HCT116 (cell line): ENCODE data around the gene LRRFIP2. TPM values are rescaled to one million over a fixed set of nuclear protein-coding genes. Genes with fewer than 3 reads are reported as not detected.

Experiments used
- ATAC-seq: fragments of 200-7000 bp; cut with Tn5 transposase; 2 replicates; pipeline ENCODE4 v1.9.1; 2020; ENCODE audit warnings: mild to moderate bottlenecking, moderate library complexity
- BruUV-seq: library from RNA; stranded (reverse); fragments of 400-500 nt; replicated peaks from 2 replicates; lab custom pipeline; 2021; lab: Mats Ljungman, UMichigan
- CTCF ChIA-PET: fragments of 300-600 bp; sonication (Branson Sonifier 250); formaldehyde crosslinking; loops from one replicate; lab custom pipeline; 2021; ENCODE audit warnings: antibody characterized with exemption; lab: Charles Lee
- POLR2A ChIA-PET: fragments of 300-600, 350-600 bp; sonication (Branson Sonifier 250); formaldehyde crosslinking; loops from one replicate; lab custom pipeline; 2021; ENCODE audit warnings: antibody characterized with exemption; lab: Charles Lee
- RAD21 ChIA-PET, 2 experiments: fragments of 300-600 bp; sonication (Branson Sonifier 250); formaldehyde crosslinking; loops; one replicate each; lab custom pipeline; 2023; ENCODE audit warnings: low total read pairs in 2 of 2; ENCODE audit not compliant: uncharacterized antibody in 2 of 2, unreplicated experiment in 2 of 2, low non-redundant PET in 1 of 2; lab: Charles Lee
- DNase-seq: peaks from one replicate; pipeline ENCODE4 v3.0.0-alpha.2; 2010; ENCODE audit warnings: low read depth, low spot score
- H2AFZ ChIP-seq: fragments of 200-600 bp; shearing (Covaris generic), sonication (generic); 2 replicates; pipeline ENCODE4 v1.6.1; 2017; ENCODE audit warnings: low read depth, mixed run types, mixed read lengths, antibody characterized with exemption, low read length; ENCODE audit not compliant: poor library complexity, severe bottlenecking
- H3K27ac ChIP-seq: 2 replicates; pipeline ENCODE4 v1.5.1; 2012; ENCODE audit warnings: low read depth, low read length
- H3K27me3 ChIP-seq: fragments of 200-600 bp; sonication (generic); 2 replicates; pipeline ENCODE4 v1.6.1; 2016; ENCODE audit warnings: mixed run types, low read length, mixed read lengths; ENCODE audit not compliant: insufficient read depth
- H3K36me3 ChIP-seq, 2 experiments: fragments of 200-500 bp in 1 of 2; fragments of 200-600 bp in 1 of 2; sonication (Bioruptor generic) in 1 of 2; sonication (generic) in 1 of 2; 2 replicates each; pipeline versions ENCODE4 v1.5.1 to v1.6.1; 2014 to 2016; ENCODE audit warnings: low read length in 2 of 2, inconsistent platforms in 1 of 2, mixed read lengths in 1 of 2, mixed run types in 1 of 2; ENCODE audit not compliant: insufficient read depth in 2 of 2, control insufficient read depth in 1 of 2
- H3K4me1 ChIP-seq, 2 experiments: fragments of 200-600 bp in 1 of 2; sonication (generic) in 1 of 2; 2 replicates each; pipeline versions ENCODE4 v1.5.1 to v1.6.1; 2012 to 2017; ENCODE audit warnings: low read length in 2 of 2, inconsistent platforms in 1 of 2, mild to moderate bottlenecking in 1 of 2, mixed read lengths in 1 of 2, mixed run types in 1 of 2, moderate library complexity in 1 of 2; ENCODE audit not compliant: insufficient read depth in 2 of 2, control insufficient read depth in 1 of 2
- H3K4me2 ChIP-seq: fragments of 200-600 bp; sonication (generic); 2 replicates; pipeline ENCODE4 v1.6.1; 2017; ENCODE audit warnings: mixed run types, low read length, mixed read lengths
- H3K4me3 ChIP-seq, 2 experiments: fragments of 200-600 bp in 1 of 2; sonication (generic) in 1 of 2; replicated peaks in 1 of 2; 2 replicates each; pipeline ENCODE4 v1.5.1; 2011 to 2016; ENCODE audit warnings: low read length in 2 of 2, control low read depth in 1 of 2, low read depth in 1 of 2, mild to moderate bottlenecking in 1 of 2, mixed read lengths in 1 of 2, mixed run types in 1 of 2
- H3K79me2 ChIP-seq: fragments of 200-600 bp; sonication (generic); 2 replicates; pipeline ENCODE4 v1.6.1; 2017; ENCODE audit warnings: mild to moderate bottlenecking, mixed run types, low read length, moderate library complexity, mixed read lengths; ENCODE audit not compliant: insufficient read depth
- H3K9ac ChIP-seq: fragments of 200-600 bp; sonication (generic); 2 replicates; pipeline ENCODE4 v1.6.1; 2016; ENCODE audit warnings: low read length, mixed read lengths
- H3K9me2 ChIP-seq: fragments of 200-600 bp; sonication (generic), shearing (Covaris generic); 2 replicates; pipeline ENCODE4 v1.6.1; 2017; ENCODE audit warnings: mixed run types, mild to moderate bottlenecking, moderate library complexity; ENCODE audit not compliant: insufficient read depth
- H3K9me3 ChIP-seq, 2 experiments: fragments of 200-500 bp in 1 of 2; fragments of 200-600 bp in 1 of 2; sonication (Bioruptor generic) in 1 of 2; sonication (generic) in 1 of 2; 2 replicates each; pipeline ENCODE4 v1.6.1; 2014 to 2017; ENCODE audit warnings: low read length in 2 of 2, mixed read lengths in 2 of 2, inconsistent platforms in 1 of 2, low read depth in 1 of 2, mild to moderate bottlenecking in 1 of 2, mixed run types in 1 of 2, moderate library complexity in 1 of 2; ENCODE audit not compliant: control insufficient read depth in 1 of 2, insufficient read depth in 1 of 2
- H4K20me1 ChIP-seq: fragments of 200-600 bp; sonication (generic), shearing (Covaris generic); 2 replicates; pipeline ENCODE4 v1.6.1; 2017; ENCODE audit warnings: mixed run types, mild to moderate bottlenecking, moderate library complexity; ENCODE audit not compliant: insufficient read depth
- CBX3 ChIP-seq: IDR thresholded peaks from 2 replicates; pipeline ENCODE4 v1.6.1; 2012; ENCODE audit warnings: low read depth
- EGR1 ChIP-seq: IDR thresholded peaks from 2 replicates; pipeline ENCODE4 v1.6.1; 2012; ENCODE audit warnings: low read depth
- ELF1 ChIP-seq: IDR thresholded peaks from 2 replicates; pipeline ENCODE4 v1.6.1; 2012; ENCODE audit warnings: low read depth, borderline replicate concordance
- POLR2A ChIP-seq: IDR thresholded peaks from 2 replicates; pipeline ENCODE4 v1.7.0; 2011; ENCODE audit warnings: borderline replicate concordance; ENCODE audit not compliant: insufficient read depth, insufficient read length; ENCODE audit errors: extremely low read depth
- RAD21 ChIP-seq: IDR thresholded peaks from 2 replicates; pipeline ENCODE4 v1.6.1; 2012; ENCODE audit warnings: low read depth, mild to moderate bottlenecking
- REST ChIP-seq: IDR thresholded peaks from 2 replicates; pipeline ENCODE4 v1.6.1; 2012; ENCODE audit warnings: low read depth
- SIN3A ChIP-seq: IDR thresholded peaks from 2 replicates; pipeline ENCODE4 v1.6.1; 2012; ENCODE audit warnings: low read depth
- SP1 ChIP-seq: IDR thresholded peaks from 2 replicates; pipeline ENCODE4 v1.6.1; 2012; ENCODE audit warnings: low read depth
- TCF7L2 ChIP-seq: IDR thresholded peaks from 2 replicates; pipeline ENCODE4 v1.7.0; 2011; ENCODE audit warnings: borderline replicate concordance, inconsistent platforms; ENCODE audit not compliant: insufficient read depth, insufficient read length; ENCODE audit errors: extremely low read depth
- YY1 ChIP-seq: IDR thresholded peaks from 2 replicates; pipeline ENCODE4 v1.6.1; 2011; ENCODE audit warnings: low read length, low read depth, moderate library complexity, mild to moderate bottlenecking; ENCODE audit not compliant: insufficient replicate concordance; ENCODE audit errors: extremely low read depth
- ZBTB33 ChIP-seq: IDR thresholded peaks from 2 replicates; pipeline ENCODE4 v1.6.1; 2011; ENCODE audit warnings: mild to moderate bottlenecking, low read length, moderate library complexity; ENCODE audit not compliant: insufficient replicate concordance; ENCODE audit errors: extremely low read depth
- ZFX ChIP-seq: fragments of 450-650 bp; IDR thresholded peaks from 2 replicates; pipeline ENCODE4 v1.6.1; 2017
- intact Hi-C: fragments of 100-400 bp; cut with micrococcal nuclease; formaldehyde crosslinking; loops from 2 replicates; pipeline ENCODE4 v1.10.0; 2022
- total RNA-seq: library from RNA; stranded (reverse); gene quantifications from one replicate; pipeline ENCODE4 v1.2.1, GENCODE V29; 2021; ENCODE audit not compliant: unreplicated experiment
- TF ChIP-seq, protein P1 (sequence below): IDR thresholded peaks from 2 replicates; pipeline ENCODE4 v1.6.1; 2012
- TF ChIP-seq, protein P2 (sequence below), 3 experiments: fragments of 200-600 bp in 1 of 3; sonication (generic) in 1 of 3; IDR thresholded peaks in 2 of 3; conservative IDR thresholded peaks in 1 of 3; 2 replicates each; pipeline ENCODE4 v1.5.1; 2012 to 2017; ENCODE audit warnings: low read depth in 2 of 3, low read length in 2 of 3, antibody characterized with exemption in 1 of 3, borderline replicate concordance in 1 of 3, control low read depth in 1 of 3, mild to moderate bottlenecking in 1 of 3, mixed read lengths in 1 of 3, mixed run types in 1 of 3, moderate library complexity in 1 of 3; ENCODE audit not compliant: insufficient read depth in 1 of 3

LRRFIP2 gene
- total RNA-seq, 1 experiment from 2014 or later = 27.0 TPM

- Histone ChIP-seq H3K27ac (no peak overlapping the region), H3K79me2 (peaks cover 3% of the 10 kb centered on the region; the same call in 1 of the 2 replicates), H3K36me3 (peaks cover 18 to 46% of the 10 kb centered on the region in 2 experiments), H2AFZ (no peak overlapping the region), H3K4me3 (no peak overlapping the region), H3K9me3 (no peaks in the 10 kb centered on the region), H3K4me2 (no peak overlapping the region), H3K9me2 (no peaks in the 10 kb centered on the region), H4K20me1 (no peaks in the 10 kb centered on the region; the same call in 1 of the 2 replicates), H3K4me1 (no peaks in the 10 kb centered on the region), H3K27me3 (no peaks in the 10 kb centered on the region), H3K9ac (no peak overlapping the region)
- TF ChIP-seq ZFX (no peak), SP1 (no peak), ZBTB33 (no peak), SIN3A (no peak), CBX3 (no peak), POLR2A (no peak), ELF1 (no peak), TCF7L2 (no peak), YY1 (no peak), REST (no peak), EGR1 (no peak), RAD21 (no peak)
- TF ChIP-seq, protein P1, sequence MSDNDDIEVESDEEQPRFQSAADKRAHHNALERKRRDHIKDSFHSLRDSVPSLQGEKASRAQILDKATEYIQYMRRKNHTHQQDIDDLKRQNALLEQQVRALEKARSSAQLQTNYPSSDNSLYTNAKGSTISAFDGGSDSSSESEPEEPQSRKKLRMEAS = no peak
- TF ChIP-seq, protein P2, sequence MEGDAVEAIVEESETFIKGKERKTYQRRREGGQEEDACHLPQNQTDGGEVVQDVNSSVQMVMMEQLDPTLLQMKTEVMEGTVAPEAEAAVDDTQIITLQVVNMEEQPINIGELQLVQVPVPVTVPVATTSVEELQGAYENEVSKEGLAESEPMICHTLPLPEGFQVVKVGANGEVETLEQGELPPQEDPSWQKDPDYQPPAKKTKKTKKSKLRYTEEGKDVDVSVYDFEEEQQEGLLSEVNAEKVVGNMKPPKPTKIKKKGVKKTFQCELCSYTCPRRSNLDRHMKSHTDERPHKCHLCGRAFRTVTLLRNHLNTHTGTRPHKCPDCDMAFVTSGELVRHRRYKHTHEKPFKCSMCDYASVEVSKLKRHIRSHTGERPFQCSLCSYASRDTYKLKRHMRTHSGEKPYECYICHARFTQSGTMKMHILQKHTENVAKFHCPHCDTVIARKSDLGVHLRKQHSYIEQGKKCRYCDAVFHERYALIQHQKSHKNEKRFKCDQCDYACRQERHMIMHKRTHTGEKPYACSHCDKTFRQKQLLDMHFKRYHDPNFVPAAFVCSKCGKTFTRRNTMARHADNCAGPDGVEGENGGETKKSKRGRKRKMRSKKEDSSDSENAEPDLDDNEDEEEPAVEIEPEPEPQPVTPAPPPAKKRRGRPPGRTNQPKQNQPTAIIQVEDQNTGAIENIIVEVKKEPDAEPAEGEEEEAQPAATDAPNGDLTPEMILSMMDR (IDR thresholded peaks at IDR 0.05 in 2 of 3, conservative IDR thresholded peaks at IDR 0.05 in 1 of 3; ENCODE audit: borderline replicate concordance in 1 of 3, insufficient read depth in 1 of 3, low read depth in 2 of 3, low read length in 2 of 3) = no peak
- intact Hi-C loops = no loop called here
- POLR2A ChIA-PET = no interaction called here
- no TSS peak for BruUV-seq
- RAD21 ChIA-PET = no interaction called here
- CTCF ChIA-PET = no interaction called here
- DNase-seq (no peak), ATAC-seq (no peak)
Observed at GRCh38 chr3:37028329-37028728, 146.1 kb downstream of the LRRFIP2 start.
